Liver (tissue), 3 donors: ENCODE data around the gene PAPOLA.
A peak's percentile ranks its signal among the peaks of the same experiment; 100 is the strongest.

Source experiments
- EGR1 ChIP-seq, 2 donors: IDR thresholded peaks; 2 replicates each; pipeline ENCODE4 v1.6.1; 2016 to 2018; ENCODE audit warnings: antibody characterized with exemption in 2 of 2, low read depth in 2 of 2
- FOXA1 ChIP-seq: IDR thresholded peaks from 2 replicates; pipeline ENCODE4 v1.6.1; 2016; ENCODE audit warnings: antibody characterized with exemption
- GABPA ChIP-seq, 2 donors: IDR thresholded peaks in 1 of 2; conservative IDR thresholded peaks in 1 of 2; 2 replicates each; pipeline ENCODE4 v1.6.1; 2016; ENCODE audit warnings: antibody characterized with exemption in 2 of 2, mild to moderate bottlenecking in 1 of 2, moderate library complexity in 1 of 2
- HNF4G ChIP-seq: IDR thresholded peaks from 2 replicates; pipeline ENCODE4 v1.6.1; 2016; ENCODE audit warnings: antibody characterized with exemption
- JUND ChIP-seq, 2 donors: IDR thresholded peaks; 2 replicates each; pipeline ENCODE4 v1.6.1; 2016; ENCODE audit warnings: antibody characterized with exemption in 2 of 2
- RAD21 ChIP-seq, 2 donors: IDR thresholded peaks; 2 replicates each; pipeline ENCODE4 v1.6.1; 2016; ENCODE audit warnings: antibody characterized with exemption in 2 of 2, mild to moderate bottlenecking in 2 of 2
- RXRA ChIP-seq, 2 donors: IDR thresholded peaks; 2 replicates each; pipeline ENCODE4 v1.6.1; 2017 to 2018; ENCODE audit warnings: antibody characterized with exemption in 2 of 2, mild to moderate bottlenecking in 1 of 2
- SP1 ChIP-seq: IDR thresholded peaks from 2 replicates; pipeline ENCODE4 v1.6.1; 2018; ENCODE audit warnings: antibody characterized with exemption, mild to moderate bottlenecking
- TAF1 ChIP-seq: conservative IDR thresholded peaks from 2 replicates; pipeline ENCODE4 v1.6.1; 2016; ENCODE audit warnings: antibody characterized with exemption, mild to moderate bottlenecking
- YY1 ChIP-seq: IDR thresholded peaks from 2 replicates; pipeline ENCODE4 v1.6.1; 2016; ENCODE audit warnings: antibody characterized with exemption, mild to moderate bottlenecking
- TF ChIP-seq, protein P1 (sequence below): fragments of 150-350 bp; IDR thresholded peaks from 2 replicates; pipeline ENCODE4 v1.5.1; 2017; ENCODE audit warnings: improper control_type of control experiment, low read depth, low read length; ENCODE audit not compliant: missing input control
- TF ChIP-seq, protein P2 (sequence below): IDR thresholded peaks from 2 replicates; pipeline ENCODE4 v1.6.1; 2016; ENCODE audit warnings: antibody characterized with exemption, mild to moderate bottlenecking
- TF ChIP-seq, protein P3 (sequence below): IDR thresholded peaks from 2 replicates; pipeline ENCODE4 v1.6.1; 2016; ENCODE audit warnings: antibody characterized with exemption
- TF ChIP-seq, protein P4 (sequence below): IDR thresholded peaks from 2 replicates; pipeline ENCODE4 v1.6.1; 2016; ENCODE audit warnings: antibody characterized with exemption
- donor health status: healthy.
- donor health status: healthy.

DNA sequence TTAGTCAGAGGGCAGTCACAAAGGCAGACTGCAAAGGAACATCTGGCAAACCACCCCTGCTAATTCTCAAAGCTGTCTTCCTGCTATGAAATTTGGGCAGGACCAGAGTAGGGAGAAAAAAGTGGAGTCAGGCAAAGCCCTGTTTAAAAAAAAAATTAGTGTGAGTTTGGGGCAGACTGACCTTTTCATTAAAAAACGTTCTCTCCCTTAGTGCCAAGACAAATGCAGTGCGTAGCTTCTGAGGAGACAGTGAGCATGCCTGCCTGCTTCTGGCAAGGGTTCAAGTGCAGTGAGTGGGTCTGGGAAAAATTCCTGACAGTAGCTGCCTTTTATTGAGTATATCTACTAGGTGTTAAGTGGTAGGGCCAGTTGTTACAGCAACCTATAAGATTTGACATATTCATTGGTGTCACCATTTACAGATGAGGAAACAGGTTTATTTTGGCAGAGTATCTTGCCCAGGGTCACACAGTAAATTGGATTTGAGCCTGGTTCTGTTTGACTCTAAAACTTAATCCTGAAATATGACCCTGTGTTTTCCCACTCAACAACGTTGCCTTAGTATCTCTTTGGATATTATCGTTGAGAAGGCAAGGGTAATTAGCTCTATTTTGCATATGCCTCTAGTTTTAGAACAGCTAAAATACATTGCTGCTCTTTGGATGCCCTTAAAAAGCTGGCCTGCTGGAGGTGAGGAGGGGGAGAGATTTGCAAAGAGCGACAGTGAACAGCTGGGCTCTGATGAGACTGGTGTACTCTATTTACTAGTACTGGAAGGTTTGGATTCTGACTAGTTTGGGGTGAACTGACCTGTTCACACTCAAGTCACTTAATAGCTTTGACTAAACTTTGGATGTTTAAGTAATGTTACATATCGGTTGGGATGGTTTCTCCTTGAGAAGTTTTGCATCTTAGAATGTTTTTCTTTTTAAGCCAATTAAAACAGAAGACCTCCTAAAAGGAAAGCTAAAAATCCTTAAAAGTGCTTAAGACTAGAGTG is 72.8 kb downstream of the PAPOLA start:
- TF ChIP-seq, protein P1, sequence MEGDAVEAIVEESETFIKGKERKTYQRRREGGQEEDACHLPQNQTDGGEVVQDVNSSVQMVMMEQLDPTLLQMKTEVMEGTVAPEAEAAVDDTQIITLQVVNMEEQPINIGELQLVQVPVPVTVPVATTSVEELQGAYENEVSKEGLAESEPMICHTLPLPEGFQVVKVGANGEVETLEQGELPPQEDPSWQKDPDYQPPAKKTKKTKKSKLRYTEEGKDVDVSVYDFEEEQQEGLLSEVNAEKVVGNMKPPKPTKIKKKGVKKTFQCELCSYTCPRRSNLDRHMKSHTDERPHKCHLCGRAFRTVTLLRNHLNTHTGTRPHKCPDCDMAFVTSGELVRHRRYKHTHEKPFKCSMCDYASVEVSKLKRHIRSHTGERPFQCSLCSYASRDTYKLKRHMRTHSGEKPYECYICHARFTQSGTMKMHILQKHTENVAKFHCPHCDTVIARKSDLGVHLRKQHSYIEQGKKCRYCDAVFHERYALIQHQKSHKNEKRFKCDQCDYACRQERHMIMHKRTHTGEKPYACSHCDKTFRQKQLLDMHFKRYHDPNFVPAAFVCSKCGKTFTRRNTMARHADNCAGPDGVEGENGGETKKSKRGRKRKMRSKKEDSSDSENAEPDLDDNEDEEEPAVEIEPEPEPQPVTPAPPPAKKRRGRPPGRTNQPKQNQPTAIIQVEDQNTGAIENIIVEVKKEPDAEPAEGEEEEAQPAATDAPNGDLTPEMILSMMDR: no peak
- TF ChIP-seq TAF1: no peak
- TF ChIP-seq, protein P2, sequence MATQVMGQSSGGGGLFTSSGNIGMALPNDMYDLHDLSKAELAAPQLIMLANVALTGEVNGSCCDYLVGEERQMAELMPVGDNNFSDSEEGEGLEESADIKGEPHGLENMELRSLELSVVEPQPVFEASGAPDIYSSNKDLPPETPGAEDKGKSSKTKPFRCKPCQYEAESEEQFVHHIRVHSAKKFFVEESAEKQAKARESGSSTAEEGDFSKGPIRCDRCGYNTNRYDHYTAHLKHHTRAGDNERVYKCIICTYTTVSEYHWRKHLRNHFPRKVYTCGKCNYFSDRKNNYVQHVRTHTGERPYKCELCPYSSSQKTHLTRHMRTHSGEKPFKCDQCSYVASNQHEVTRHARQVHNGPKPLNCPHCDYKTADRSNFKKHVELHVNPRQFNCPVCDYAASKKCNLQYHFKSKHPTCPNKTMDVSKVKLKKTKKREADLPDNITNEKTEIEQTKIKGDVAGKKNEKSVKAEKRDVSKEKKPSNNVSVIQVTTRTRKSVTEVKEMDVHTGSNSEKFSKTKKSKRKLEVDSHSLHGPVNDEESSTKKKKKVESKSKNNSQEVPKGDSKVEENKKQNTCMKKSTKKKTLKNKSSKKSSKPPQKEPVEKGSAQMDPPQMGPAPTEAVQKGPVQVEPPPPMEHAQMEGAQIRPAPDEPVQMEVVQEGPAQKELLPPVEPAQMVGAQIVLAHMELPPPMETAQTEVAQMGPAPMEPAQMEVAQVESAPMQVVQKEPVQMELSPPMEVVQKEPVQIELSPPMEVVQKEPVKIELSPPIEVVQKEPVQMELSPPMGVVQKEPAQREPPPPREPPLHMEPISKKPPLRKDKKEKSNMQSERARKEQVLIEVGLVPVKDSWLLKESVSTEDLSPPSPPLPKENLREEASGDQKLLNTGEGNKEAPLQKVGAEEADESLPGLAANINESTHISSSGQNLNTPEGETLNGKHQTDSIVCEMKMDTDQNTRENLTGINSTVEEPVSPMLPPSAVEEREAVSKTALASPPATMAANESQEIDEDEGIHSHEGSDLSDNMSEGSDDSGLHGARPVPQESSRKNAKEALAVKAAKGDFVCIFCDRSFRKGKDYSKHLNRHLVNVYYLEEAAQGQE: no peak
- no peak for TF ChIP-seq FOXA1
- no peak for TF ChIP-seq GABPA (IDR thresholded peaks at IDR 0.05 in 1 of 2, conservative IDR thresholded peaks at IDR 0.05 in 1 of 2)
- TF ChIP-seq RXRA (IDR thresholded peaks at IDR 0.05): peak; percentile 45 to 51
- TF ChIP-seq, protein P3, sequence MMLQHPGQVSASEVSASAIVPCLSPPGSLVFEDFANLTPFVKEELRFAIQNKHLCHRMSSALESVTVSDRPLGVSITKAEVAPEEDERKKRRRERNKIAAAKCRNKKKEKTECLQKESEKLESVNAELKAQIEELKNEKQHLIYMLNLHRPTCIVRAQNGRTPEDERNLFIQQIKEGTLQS: no peak
- TF ChIP-seq RAD21 (IDR thresholded peaks at IDR 0.05): no peak
- peak; percentile 49 for TF ChIP-seq YY1
- no peak for TF ChIP-seq SP1
- TF ChIP-seq EGR1 (IDR thresholded peaks at IDR 0.05; ENCODE audit: low read depth in 2 of 2): no peak
- TF ChIP-seq HNF4G: no peak
- TF ChIP-seq, protein P4, sequence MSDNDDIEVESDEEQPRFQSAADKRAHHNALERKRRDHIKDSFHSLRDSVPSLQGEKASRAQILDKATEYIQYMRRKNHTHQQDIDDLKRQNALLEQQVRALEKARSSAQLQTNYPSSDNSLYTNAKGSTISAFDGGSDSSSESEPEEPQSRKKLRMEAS: no peak
- peak in 1 of 2 donors; percentile 39 for TF ChIP-seq JUND (IDR thresholded peaks at IDR 0.05)
